GM18526 (cell line): ENCODE measurements around the gene PGC.

Experiments used
- POLR2A ChIP-seq: IDR thresholded peaks from 3 replicates; pipeline ENCODE4 v1.6.1; 2011; ENCODE audit not compliant: insufficient read length; ENCODE audit errors: extremely low read depth

The PGC gene

DNA sequence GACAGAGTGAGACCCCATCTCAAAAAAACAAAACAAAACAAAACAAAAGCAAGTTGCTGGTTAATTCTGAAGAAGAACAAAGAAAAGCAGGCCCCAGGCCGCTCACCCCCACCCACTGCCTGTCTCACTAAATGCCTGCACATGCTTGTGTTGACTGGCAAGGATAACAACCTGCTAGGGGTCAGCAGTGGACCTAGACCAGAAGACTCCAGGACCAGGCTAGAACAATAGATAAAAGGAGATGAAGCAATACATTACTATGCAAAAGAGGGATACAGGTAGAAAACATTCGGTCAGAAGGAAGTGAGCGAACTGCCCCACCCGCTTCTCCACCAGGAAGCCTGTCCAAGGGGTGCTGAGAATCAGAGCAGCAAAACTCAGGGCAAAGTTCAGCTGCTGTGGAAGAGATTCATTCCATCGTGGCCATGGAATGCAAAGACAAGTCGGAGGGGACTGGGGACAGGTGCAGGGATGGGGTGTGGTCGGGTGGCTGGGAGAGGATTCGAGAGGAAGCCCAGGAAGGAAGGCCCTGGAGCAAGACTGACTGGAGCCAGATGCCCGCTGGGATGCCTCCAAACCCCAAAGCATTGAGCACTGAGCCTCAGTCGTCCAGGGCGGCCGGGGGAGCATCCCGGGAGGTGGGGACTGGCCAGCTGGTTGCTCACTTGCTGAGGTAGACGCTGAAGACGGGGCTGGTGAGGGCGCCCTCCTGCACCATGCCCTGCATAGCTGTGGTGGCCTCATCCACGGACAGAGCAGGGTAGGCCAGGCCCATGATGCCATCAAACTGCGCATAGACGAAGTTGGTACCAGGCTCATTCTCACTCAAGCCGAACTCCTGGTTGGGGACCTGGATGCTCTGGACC, 5.3 kb downstream of the PGC start:
- TF ChIP-seq POLR2A = no peak

DNA sequence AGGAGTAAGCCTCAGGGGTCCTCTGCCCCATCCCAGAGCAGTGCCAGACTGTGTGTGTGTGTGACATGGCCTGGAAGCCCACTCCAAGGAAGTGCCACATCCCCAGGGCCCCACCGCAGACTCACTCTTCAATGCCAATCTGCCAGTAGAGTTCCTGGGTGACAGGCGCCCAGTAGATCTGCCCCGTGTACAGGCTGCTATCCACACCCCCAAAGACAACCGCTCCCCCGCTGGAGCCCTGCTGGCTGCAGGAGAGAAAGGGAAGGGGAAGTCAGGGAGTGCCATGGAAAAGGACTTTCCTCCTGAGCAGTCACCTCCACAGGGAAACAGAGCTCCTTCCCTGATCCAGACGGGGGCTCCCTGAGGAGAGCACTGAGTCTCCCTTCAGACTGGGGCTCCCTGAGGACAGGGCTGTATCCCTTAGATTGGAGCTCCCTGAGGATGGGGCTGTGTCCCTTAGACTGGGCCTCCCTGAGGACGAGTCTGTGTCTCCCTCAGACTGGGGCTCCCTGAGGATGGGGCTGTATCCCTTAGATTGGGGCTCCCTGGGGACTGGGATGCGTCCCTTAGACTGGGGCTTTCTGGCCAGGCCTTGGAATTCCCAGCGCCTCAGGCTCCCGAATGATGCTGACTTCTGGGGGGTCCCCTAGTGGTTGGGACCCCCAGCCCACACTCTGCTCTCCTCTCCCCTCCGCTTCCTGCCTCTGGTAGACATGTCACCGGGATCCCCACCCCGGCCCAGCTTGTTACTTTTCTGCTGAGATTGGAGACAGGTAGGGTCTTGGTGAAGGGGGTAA, 6.6 kb downstream of the PGC start:
- TF ChIP-seq POLR2A = no peak

DNA sequence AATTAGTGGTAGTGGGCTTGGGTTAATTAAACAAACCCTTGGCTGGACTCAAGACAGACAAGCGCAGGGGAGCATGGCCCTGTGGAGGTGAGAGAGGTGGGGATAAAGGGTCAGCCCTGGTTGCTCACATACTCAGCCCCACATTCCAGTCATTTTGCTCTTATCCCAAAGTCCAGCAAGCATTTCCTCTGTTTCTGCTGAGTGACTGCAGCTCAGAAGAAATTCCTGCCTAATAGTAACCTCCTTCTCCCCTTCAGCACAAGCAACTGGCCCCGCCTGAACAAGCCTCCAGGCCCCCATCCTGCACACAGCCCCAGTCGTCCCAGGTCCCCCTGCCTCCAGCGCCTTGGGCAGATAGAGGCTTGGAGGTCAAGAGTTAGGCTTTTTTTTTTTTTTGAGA, 8.2 kb downstream of the PGC start:
- TF ChIP-seq POLR2A = no peak

- TF ChIP-seq POLR2A = no peak
Observed at GRCh38 chr6:41737591-41738130, 9.5 kb downstream of the PGC start.

GRCh38 chr6:41736800-41737555, 10.2 kb downstream of the PGC start:
- TF ChIP-seq POLR2A = no peak

GRCh38 chr6:41736186-41736733, 10.9 kb downstream of the PGC start:
- no peak for TF ChIP-seq POLR2A

DNA sequence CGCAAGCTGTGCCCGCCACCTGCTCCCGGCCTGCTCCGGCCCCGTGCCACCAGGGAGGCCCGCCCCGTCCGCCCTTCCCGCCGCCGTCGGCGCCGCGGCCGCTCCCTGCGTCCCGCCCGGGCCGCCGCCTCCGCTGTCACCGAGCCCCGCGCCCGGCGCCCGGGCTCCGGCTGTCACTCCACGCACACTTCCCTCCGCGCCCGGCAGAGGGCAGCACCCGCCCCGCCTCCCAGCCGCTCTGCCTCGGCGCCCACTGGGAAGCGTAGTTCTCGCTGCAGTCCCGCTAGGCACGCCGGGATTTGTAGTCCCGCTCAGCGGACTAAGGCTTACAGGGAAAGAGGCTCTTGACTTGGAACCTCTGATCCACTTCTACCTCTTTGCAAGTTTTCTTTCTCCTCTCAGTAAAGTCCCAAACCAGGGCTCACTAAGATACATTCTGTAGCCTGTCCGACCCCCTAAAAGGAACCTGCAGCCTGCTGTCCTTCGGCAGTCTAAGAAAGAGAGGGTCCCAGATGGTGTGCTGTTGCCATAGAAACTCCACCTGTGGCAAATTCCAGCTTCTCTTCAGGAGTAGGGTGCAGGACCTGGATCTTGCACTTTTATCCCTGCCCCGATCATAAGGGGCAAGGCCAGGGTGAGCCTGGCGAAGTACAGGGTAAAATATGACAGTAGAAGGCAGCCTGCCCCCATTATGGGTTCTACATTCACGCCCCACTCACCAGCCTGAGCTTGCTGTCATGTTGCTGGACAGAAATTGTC, 11.6 kb downstream of the PGC start, which contains the start of gene TFEB:
TFEB (minus strand) TSS at position 182 of the 759 bp plus-strand sequence. CDS start 44,395 bp downstream, outside the sequence.
- peak; percentile 26 for TF ChIP-seq POLR2A

GRCh38 chr6:41734666-41735426, 12.4 kb downstream of the PGC start:
- TF ChIP-seq POLR2A = no peak

GRCh38 chr6:41733707-41734665, 13.2 kb downstream of the PGC start:
- TF ChIP-seq POLR2A = peak; percentile 88

DNA sequence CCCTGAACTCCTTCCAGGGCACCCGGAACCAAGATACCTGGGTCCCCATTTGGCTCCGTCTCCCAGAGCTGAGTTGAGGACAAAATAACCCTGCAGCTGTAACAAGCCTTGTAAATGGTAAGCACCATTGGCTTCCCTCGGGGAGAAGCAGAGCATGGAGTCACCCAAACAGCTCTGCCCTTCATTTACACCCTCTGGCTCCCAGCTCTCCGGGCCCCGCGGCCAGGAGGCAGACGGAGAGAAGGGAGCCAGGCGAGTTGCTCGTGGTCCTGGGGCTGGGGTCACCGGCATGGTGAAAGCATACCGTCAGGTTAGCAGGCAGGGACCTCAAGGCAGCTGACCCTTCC, 13.9 kb downstream of the PGC start:
- no peak for TF ChIP-seq POLR2A

GRCh38 chr6:41732591-41733359, 14.4 kb downstream of the PGC start:
- no peak for TF ChIP-seq POLR2A

GRCh38 chr6:41732149-41732548, 15.0 kb downstream of the PGC start:
- TF ChIP-seq POLR2A = no peak

DNA sequence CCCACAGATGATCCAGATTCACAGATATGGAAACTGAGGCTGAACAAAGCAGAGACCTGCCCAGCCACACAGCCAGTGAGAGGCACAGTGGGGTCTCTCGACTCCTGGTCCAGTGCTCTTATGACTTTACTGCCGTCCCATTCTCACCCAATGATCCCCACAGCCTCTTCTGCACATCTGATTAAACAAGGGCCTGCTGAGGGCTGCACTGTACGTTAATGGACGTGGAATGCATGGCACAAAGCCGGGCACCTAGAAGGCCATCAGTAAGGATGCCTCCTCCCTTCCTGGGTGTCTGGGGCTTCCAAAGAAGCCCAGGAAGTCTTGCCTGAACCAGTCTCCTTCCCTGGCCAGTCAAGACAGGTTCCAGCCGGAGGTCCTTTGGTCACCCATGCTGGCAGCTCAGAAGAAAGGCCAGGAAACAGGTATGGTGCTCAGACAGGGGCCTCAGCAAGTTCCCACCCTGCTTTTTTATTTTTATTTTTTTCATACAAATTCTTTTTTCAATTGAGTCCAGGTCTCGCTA, 15.6 kb downstream of the PGC start:
- no peak for TF ChIP-seq POLR2A
